ENCODE results near the gene LSM8. TPM values are rescaled to one million over a fixed set of nuclear protein-coding genes. Genes with fewer than 3 reads are reported as not detected.

Gene LSM8
- total and polyA plus RNA-seq, 10 of the 15 experiments (the other 5 are each of a cell fraction or from before 2014, with no cell fraction given), result 46.9 to 173 (median 111) TPM

GRCh38 chr7:118152654-118153053, 31.3 kb upstream of the LSM8 start:
- in situ Hi-C loops (cut with MboI) (loop anchor here (5.0 kb wide), 1 partner anchor 395 kb away; no protein-coding TSS in a partner anchor), intact Hi-C loops (cut with micrococcal nuclease; ENCODE audit: unreplicated experiment) (loop anchor here (1.0 to 5.0 kb wide), 5 partner anchors 160 to 750 kb away; no protein-coding TSS in a partner anchor)
- ATAC-seq, result no peak
- no peaks in the 10 kb centered on the region for H4K20me1 ChIP-seq (ENCODE audit: control insufficient read depth, insufficient read depth)
- no TSS peak for BruUV-seq (replicated peaks)
- POLR2A ChIA-PET, result no interaction called here
- H2AFZ ChIP-seq (ENCODE audit: control insufficient read depth, low read depth, low read length), result no peak overlapping the region
- H3K27ac ChIP-seq (ENCODE audit: control insufficient read depth, insufficient read depth), result no peak overlapping the region
- FAIRE-seq, result no peak
- H3K9me3 ChIP-seq (replicated peaks; ENCODE audit: control insufficient read depth, insufficient read depth, low read length), result no peaks in the 10 kb centered on the region
- no peaks in the 10 kb centered on the region for H3K4me1 ChIP-seq (ENCODE audit: control insufficient read depth, insufficient read depth, low read length)
- no peak overlapping the region for H3K4me2 ChIP-seq (ENCODE audit: control insufficient read depth, insufficient read depth)
- SMC1A ChIA-PET (ENCODE audit: uncharacterized antibody, unreplicated experiment), result interaction anchor here (0.9 to 2.8 kb wide), 7 partner anchors 21 to 752 kb away, joined by 3 to 15 read pairs (median 8); no protein-coding TSS in a partner anchor
- CTCF ChIA-PET, result interaction anchor here (0.7 to 4.9 kb wide), 16 partner anchors 8 to 940 kb away, joined by 3 to 31 read pairs (median 4); no protein-coding TSS in a partner anchor
- RAD21 ChIA-PET (ENCODE audit: unreplicated experiment), result interaction anchor here (1.2 to 1.9 kb wide), 4 partner anchors 121 to 752 kb away, joined by 4 to 8 read pairs (median 6); no protein-coding TSS in a partner anchor
- no peaks in the 10 kb centered on the region for H3K79me2 ChIP-seq (ENCODE audit: control insufficient read depth, insufficient read depth, low read length)
- DNase-seq (ENCODE audit: low read depth, low spot score), result no peak
- H3K27me3 ChIP-seq (replicated peaks in 1 of 2; ENCODE audit: control insufficient read depth in 2 of 2, insufficient read depth in 2 of 2, low read length in 1 of 2), result no peaks in the 10 kb centered on the region
- H3K9ac ChIP-seq (ENCODE audit: control insufficient read depth, insufficient read depth, low read length), result no peak overlapping the region
- H3K4me3 ChIP-seq, result no peak overlapping the region
- no peaks in the 10 kb centered on the region for H3K36me3 ChIP-seq (ENCODE audit: control insufficient read depth in 2 of 2, insufficient read depth in 2 of 2, low read length in 1 of 2)
- TF ChIP-seq, protein P1, sequence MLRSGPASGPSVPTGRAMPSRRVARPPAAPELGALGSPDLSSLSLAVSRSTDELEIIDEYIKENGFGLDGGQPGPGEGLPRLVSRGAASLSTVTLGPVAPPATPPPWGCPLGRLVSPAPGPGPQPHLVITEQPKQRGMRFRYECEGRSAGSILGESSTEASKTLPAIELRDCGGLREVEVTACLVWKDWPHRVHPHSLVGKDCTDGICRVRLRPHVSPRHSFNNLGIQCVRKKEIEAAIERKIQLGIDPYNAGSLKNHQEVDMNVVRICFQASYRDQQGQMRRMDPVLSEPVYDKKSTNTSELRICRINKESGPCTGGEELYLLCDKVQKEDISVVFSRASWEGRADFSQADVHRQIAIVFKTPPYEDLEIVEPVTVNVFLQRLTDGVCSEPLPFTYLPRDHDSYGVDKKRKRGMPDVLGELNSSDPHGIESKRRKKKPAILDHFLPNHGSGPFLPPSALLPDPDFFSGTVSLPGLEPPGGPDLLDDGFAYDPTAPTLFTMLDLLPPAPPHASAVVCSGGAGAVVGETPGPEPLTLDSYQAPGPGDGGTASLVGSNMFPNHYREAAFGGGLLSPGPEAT (IDR thresholded peaks at IDR 0.05; ENCODE audit: low read depth), result no peak
- TF ChIP-seq, protein P2, sequence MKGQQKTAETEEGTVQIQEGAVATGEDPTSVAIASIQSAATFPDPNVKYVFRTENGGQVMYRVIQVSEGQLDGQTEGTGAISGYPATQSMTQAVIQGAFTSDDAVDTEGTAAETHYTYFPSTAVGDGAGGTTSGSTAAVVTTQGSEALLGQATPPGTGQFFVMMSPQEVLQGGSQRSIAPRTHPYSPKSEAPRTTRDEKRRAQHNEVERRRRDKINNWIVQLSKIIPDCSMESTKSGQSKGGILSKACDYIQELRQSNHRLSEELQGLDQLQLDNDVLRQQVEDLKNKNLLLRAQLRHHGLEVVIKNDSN (IDR thresholded peaks at IDR 0.05; ENCODE audit: borderline replicate concordance, extremely low read length, insufficient read depth, low read depth, low read length), result no peak
- TF ChIP-seq NRF1 (conservative IDR thresholded peaks at IDR 0.05; ENCODE audit: low read depth, low read length), result no peak
- TF ChIP-seq, protein P3, sequence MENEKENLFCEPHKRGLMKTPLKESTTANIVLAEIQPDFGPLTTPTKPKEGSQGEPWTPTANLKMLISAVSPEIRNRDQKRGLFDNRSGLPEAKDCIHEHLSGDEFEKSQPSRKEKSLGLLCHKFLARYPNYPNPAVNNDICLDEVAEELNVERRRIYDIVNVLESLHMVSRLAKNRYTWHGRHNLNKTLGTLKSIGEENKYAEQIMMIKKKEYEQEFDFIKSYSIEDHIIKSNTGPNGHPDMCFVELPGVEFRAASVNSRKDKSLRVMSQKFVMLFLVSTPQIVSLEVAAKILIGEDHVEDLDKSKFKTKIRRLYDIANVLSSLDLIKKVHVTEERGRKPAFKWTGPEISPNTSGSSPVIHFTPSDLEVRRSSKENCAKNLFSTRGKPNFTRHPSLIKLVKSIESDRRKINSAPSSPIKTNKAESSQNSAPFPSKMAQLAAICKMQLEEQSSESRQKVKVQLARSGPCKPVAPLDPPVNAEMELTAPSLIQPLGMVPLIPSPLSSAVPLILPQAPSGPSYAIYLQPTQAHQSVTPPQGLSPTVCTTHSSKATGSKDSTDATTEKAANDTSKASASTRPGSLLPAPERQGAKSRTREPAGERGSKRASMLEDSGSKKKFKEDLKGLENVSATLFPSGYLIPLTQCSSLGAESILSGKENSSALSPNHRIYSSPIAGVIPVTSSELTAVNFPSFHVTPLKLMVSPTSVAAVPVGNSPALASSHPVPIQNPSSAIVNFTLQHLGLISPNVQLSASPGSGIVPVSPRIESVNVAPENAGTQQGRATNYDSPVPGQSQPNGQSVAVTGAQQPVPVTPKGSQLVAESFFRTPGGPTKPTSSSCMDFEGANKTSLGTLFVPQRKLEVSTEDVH (IDR thresholded peaks at IDR 0.05; ENCODE audit: low read depth, partially characterized antibody), result no peak
- TF ChIP-seq SMARCA5 (IDR thresholded peaks at IDR 0.05), result no peak
- TF ChIP-seq, protein P4, sequence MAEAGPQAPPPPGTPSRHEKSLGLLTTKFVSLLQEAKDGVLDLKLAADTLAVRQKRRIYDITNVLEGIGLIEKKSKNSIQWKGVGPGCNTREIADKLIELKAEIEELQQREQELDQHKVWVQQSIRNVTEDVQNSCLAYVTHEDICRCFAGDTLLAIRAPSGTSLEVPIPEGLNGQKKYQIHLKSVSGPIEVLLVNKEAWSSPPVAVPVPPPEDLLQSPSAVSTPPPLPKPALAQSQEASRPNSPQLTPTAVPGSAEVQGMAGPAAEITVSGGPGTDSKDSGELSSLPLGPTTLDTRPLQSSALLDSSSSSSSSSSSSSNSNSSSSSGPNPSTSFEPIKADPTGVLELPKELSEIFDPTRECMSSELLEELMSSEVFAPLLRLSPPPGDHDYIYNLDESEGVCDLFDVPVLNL (IDR thresholded peaks at IDR 0.05; ENCODE audit: low read depth, low read length), result no peak
- TF ChIP-seq, protein P5, sequence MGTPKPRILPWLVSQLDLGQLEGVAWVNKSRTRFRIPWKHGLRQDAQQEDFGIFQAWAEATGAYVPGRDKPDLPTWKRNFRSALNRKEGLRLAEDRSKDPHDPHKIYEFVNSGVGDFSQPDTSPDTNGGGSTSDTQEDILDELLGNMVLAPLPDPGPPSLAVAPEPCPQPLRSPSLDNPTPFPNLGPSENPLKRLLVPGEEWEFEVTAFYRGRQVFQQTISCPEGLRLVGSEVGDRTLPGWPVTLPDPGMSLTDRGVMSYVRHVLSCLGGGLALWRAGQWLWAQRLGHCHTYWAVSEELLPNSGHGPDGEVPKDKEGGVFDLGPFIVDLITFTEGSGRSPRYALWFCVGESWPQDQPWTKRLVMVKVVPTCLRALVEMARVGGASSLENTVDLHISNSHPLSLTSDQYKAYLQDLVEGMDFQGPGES (IDR thresholded peaks at IDR 0.05), result no peak
- TF ChIP-seq EZH2 (IDR thresholded peaks at IDR 0.05; ENCODE audit: borderline replicate concordance, control insufficient read depth, low read depth, low read length), result no peak
- TF ChIP-seq RAD21 (IDR thresholded peaks at IDR 0.05; ENCODE audit: insufficient read depth, low read depth, low read length), result no peak
- no peak for TF ChIP-seq MEF2A (IDR thresholded peaks at IDR 0.05; ENCODE audit: insufficient read depth, low read depth, low read length)
- no peak for TF ChIP-seq HCFC1 (IDR thresholded peaks at IDR 0.05; ENCODE audit: low read length)
- TF ChIP-seq POLR2AphosphoS5 (IDR thresholded peaks at IDR 0.05; ENCODE audit: low read length), result no peak
- no peak for TF ChIP-seq STAT1 (conservative IDR thresholded peaks at IDR 0.05)
- TF ChIP-seq BMI1 (IDR thresholded peaks at IDR 0.05; ENCODE audit: borderline replicate concordance), result no peak
- no peak for TF ChIP-seq BCL11A (IDR thresholded peaks at IDR 0.05; ENCODE audit: low read depth, low read length)
- no peak for TF ChIP-seq NFYB (IDR thresholded peaks at IDR 0.05; ENCODE audit: insufficient read depth, low read depth, low read length)
- TF ChIP-seq SMC3 (IDR thresholded peaks at IDR 0.05; ENCODE audit: borderline replicate concordance, low read length), result no peak
- TF ChIP-seq HDGF (IDR thresholded peaks at IDR 0.05), result no peak
